ENCODE results near the gene SIK3. TPM values are rescaled to one million over a fixed set of nuclear protein-coding genes. Genes with fewer than 3 reads are reported as not detected.

The SIK3 gene
- total and polyA plus RNA-seq, 2 experiments from 2014 or later: 29.1 to 58.5 TPM

DNA sequence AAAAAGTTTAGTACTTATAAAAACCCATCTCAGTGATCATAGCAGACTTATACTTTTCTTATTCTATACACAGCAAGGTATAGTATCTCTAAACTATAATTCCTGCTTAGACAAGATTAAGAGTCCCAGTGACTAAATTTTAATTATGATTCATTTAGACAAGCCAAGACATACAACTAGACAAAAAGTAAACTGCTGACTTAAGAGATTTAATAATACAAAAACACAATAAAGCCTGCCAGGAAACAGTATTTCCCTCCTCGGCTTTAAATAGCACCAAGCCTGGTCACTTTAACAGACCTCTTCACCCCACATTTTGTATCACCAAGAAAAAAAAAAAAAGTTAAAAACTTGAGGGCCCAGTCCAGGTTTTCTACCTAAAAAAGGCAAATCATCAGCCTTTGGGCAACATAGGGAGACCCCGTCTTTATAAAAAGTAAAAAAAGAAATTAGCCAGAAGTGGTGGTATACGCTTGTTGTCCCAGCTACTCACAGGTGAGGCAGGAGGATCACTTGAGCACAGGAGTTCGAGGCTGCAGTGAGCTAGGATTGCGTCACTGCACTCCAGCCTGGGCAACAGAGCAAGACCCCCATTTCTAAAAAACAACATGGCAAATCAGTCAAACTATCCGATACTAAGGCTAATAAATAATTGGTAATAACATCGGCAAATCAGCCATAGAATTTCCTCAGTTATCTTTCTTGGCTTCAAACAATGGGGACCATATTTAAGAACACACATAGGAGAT lies 53.8 kb downstream of the SIK3 start:
- no peak for TF ChIP-seq CTCF (IDR thresholded peaks at IDR 0.05; ENCODE audit: low read depth, low read length)
- no peaks in the 10 kb centered on the region for H3K27me3 ChIP-seq
- H3K36me3 ChIP-seq: no peaks in the 10 kb centered on the region
- DNase-seq (ENCODE audit: low read depth in 1 of 2, low spot score in 1 of 2): no peak
- H3K9me3 ChIP-seq (ENCODE audit: low read depth): no peaks in the 10 kb centered on the region
- no peaks in the 10 kb centered on the region for H3K4me1 ChIP-seq (ENCODE audit: low read depth)
- no peak overlapping the region for H3K4me3 ChIP-seq
- H3K27ac ChIP-seq: no peak overlapping the region

GRCh38 chr11:117042689-117043088 lies 55.5 kb downstream of the SIK3 start:
- Histone ChIP-seq H3K36me3 (no peaks in the 10 kb centered on the region), H3K4me1 (ENCODE audit: low read depth) (peaks cover 2% of the 10 kb centered on the region), H3K27ac (no peak overlapping the region), H3K4me3 (no peak overlapping the region), H3K9me3 (ENCODE audit: low read depth) (no peaks in the 10 kb centered on the region), H3K27me3 (no peaks in the 10 kb centered on the region)
- no peak for TF ChIP-seq CTCF (IDR thresholded peaks at IDR 0.05; ENCODE audit: low read depth, low read length)
- DNase-seq (ENCODE audit: low read depth in 1 of 2, low spot score in 1 of 2): no peak

GRCh38 chr11:117039900-117040299 lies 58.3 kb downstream of the SIK3 start:
- no peak for TF ChIP-seq CTCF (IDR thresholded peaks at IDR 0.05; ENCODE audit: low read depth, low read length)
- no peaks in the 10 kb centered on the region for H3K36me3 ChIP-seq
- H3K27ac ChIP-seq: peak overlapping the region; percentile 35
- H3K27me3 ChIP-seq: no peaks in the 10 kb centered on the region
- no peak for DNase-seq (ENCODE audit: low read depth in 1 of 2, low spot score in 1 of 2)
- H3K4me1 ChIP-seq (ENCODE audit: low read depth): peaks cover 10% of the 10 kb centered on the region
- H3K9me3 ChIP-seq (ENCODE audit: low read depth): no peaks in the 10 kb centered on the region
- H3K4me3 ChIP-seq: no peak overlapping the region

- Histone ChIP-seq H3K9me3 (ENCODE audit: low read depth) (no peaks in the 10 kb centered on the region), H3K27ac (no peak overlapping the region), H3K4me3 (no peak overlapping the region), H3K4me1 (ENCODE audit: low read depth) (peaks cover 10% of the 10 kb centered on the region), H3K27me3 (no peaks in the 10 kb centered on the region), H3K36me3 (no peaks in the 10 kb centered on the region)
- no peak for TF ChIP-seq CTCF (IDR thresholded peaks at IDR 0.05; ENCODE audit: low read depth, low read length)
- DNase-seq (ENCODE audit: low read depth in 1 of 2, low spot score in 1 of 2): no peak
Observed at GRCh38 chr11:117039270-117039669, 59.0 kb downstream of the SIK3 start.

- peak overlapping the region; percentile 29 for H3K27ac ChIP-seq
- no peak for TF ChIP-seq CTCF (IDR thresholded peaks at IDR 0.05; ENCODE audit: low read depth, low read length)
- H3K4me1 ChIP-seq (ENCODE audit: low read depth): peaks cover 14% of the 10 kb centered on the region
- no peak overlapping the region for H3K4me3 ChIP-seq
- no peaks in the 10 kb centered on the region for H3K9me3 ChIP-seq (ENCODE audit: low read depth)
- no peaks in the 10 kb centered on the region for H3K36me3 ChIP-seq
- DNase-seq (ENCODE audit: low read depth in 1 of 2, low spot score in 1 of 2): no peak
- H3K27me3 ChIP-seq: no peaks in the 10 kb centered on the region
Observed at GRCh38 chr11:117037975-117038350, 60.3 kb downstream of the SIK3 start.

Data from cardiac muscle cell (in vitro differentiated cells and primary cell).